Neural crest cell (in vitro differentiated cells): ENCODE measurements around the gene TRPM2. TPM values are rescaled to one million over a fixed set of nuclear protein-coding genes. Genes with fewer than 3 reads are reported as not detected.
A peak's percentile ranks its signal among the peaks of the same experiment; 100 is the strongest.
"Not testable (repeated sequence)": the region's sequence is repeated elsewhere in the genome, so short reads cannot be mapped to it uniquely, and the experiment has no call there.

ENCODE experiments used
- DNase-seq: peaks from one replicate; pipeline ENCODE4 v3.0.0; 2021; ENCODE audit warnings: low read depth, mixed read lengths, low spot score
- H3K27ac Mint-ChIP-seq: one replicate; pipeline ENCODE4 v1.8.0; 2021; ENCODE audit warnings: mild to moderate bottlenecking, mixed read lengths; ENCODE audit not compliant: unreplicated experiment
- H3K27me3 Mint-ChIP-seq: 2 replicates; pipeline ENCODE4 v1.8.0; 2021; ENCODE audit warnings: low read depth, mild to moderate bottlenecking, mixed read lengths
- H3K36me3 Mint-ChIP-seq: 2 replicates; pipeline ENCODE4 v1.8.0; 2021; ENCODE audit warnings: low read depth, mild to moderate bottlenecking, mixed read lengths
- H3K4me1 Mint-ChIP-seq: 2 replicates; pipeline ENCODE4 v1.8.0; 2021; ENCODE audit warnings: mixed read lengths
- H3K4me3 Mint-ChIP-seq: one replicate; pipeline ENCODE4 v1.8.0; 2021; ENCODE audit warnings: mild to moderate bottlenecking, mixed read lengths
- H3K9me3 Mint-ChIP-seq: 2 replicates; pipeline ENCODE4 v1.8.0; 2021; ENCODE audit warnings: mixed read lengths
- total RNA-seq: library from RNA; stranded (reverse); gene quantifications from 2 replicates; pipeline ENCODE4 v1.2.1, GENCODE V29; 2021
- TF ChIP-seq, protein P1 (sequence below): fragments of 200-600 bp; sonication (generic); conservative IDR thresholded peaks from 2 replicates; pipeline ENCODE4 v1.5.0; 2021; ENCODE audit warnings: antibody characterized with exemption, mild to moderate bottlenecking

TRPM2 gene
- total RNA-seq, 1 donor from 2014 or later = not detected

DNA sequence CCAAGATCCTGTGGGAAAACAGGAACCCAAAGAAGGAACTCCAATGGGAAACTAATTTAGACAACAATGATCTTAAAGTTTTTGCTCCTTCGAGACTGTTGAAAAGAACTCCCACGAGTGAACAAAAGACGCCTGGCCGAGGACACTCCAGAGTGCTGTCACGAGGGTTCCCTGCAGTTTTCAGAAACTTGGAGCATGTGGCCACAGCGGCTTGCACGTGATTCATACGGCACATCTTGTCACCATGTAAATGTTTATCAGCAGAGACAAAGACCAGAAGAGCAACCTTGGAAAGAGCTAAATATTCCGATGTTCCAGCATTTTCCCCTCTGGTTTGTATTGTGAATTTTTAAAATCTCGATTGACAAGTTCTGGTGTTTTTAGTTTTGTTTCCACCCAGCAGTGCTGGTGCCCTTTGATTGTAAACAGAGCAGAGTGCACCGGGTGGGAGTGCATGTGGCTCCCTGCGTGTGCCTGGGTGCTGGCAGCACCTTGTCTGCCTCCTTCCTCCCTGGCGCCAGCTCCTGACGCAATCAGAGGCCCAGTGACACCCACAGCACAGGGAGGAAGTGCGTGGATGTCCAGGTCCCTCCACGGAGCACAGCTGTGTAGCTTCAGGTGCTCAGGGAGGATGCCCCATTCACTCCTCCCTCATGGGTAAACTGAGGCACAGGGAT, 124.8 kb downstream of the TRPM2 start:
- H3K27me3 Mint-ChIP-seq = no peaks in the 10 kb centered on the region

GRCh38 chr21:44478801-44479167, 125.4 kb downstream of the TRPM2 start:
- H3K4me1 Mint-ChIP-seq = no peaks in the 10 kb centered on the region
- H3K36me3 Mint-ChIP-seq = no peaks in the 10 kb centered on the region
- no peak for DNase-seq
- H3K27me3 Mint-ChIP-seq = no peaks in the 10 kb centered on the region
- H3K9me3 Mint-ChIP-seq = no peaks in the 10 kb centered on the region
- peak overlapping the region; percentile 59 for H3K27ac Mint-ChIP-seq
- no peak overlapping the region for H3K4me3 Mint-ChIP-seq
- TF ChIP-seq, protein P1, sequence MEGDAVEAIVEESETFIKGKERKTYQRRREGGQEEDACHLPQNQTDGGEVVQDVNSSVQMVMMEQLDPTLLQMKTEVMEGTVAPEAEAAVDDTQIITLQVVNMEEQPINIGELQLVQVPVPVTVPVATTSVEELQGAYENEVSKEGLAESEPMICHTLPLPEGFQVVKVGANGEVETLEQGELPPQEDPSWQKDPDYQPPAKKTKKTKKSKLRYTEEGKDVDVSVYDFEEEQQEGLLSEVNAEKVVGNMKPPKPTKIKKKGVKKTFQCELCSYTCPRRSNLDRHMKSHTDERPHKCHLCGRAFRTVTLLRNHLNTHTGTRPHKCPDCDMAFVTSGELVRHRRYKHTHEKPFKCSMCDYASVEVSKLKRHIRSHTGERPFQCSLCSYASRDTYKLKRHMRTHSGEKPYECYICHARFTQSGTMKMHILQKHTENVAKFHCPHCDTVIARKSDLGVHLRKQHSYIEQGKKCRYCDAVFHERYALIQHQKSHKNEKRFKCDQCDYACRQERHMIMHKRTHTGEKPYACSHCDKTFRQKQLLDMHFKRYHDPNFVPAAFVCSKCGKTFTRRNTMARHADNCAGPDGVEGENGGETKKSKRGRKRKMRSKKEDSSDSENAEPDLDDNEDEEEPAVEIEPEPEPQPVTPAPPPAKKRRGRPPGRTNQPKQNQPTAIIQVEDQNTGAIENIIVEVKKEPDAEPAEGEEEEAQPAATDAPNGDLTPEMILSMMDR = no peak

More for the DNA sequence above, 124.8 kb downstream of the TRPM2 start:
- Mint-ChIP-seq H3K27ac (no peak overlapping the region), H3K4me3 (no peak overlapping the region), H3K36me3 (no peaks in the 10 kb centered on the region), H3K4me1 (no peaks in the 10 kb centered on the region), H3K9me3 (no peaks in the 10 kb centered on the region)
- no peak for DNase-seq
- TF ChIP-seq, protein P1 = no peak

DNA sequence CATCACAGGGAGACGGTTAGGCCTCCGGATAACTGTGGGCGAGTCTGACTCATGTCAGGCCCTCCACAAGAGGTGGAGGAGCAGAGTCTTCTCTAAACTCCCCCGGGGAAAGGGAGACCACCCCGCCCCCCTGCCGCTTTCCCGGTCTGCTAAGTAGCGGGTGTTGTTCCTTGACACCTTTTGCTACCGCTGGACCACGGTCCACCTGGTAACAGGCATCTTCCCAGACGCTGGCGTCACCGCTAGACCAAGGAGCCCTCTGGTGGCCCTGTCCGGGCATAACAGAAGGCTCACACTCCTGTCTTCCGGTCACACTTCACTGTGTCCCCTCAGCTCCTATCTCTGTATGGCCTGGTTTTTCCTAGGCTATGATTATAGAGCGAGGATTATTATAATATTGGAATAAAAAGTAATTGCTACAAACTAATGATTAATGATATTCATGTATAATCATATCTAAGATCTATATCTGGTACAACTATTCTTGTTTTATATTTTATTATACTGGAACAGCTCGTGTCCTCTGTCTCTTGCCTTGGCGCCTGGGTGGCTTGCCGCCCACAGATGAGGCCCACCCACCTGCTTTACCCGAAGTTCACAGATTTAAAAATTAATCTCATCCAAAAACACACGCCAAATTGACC, 126.3 kb downstream of the TRPM2 start:
- H3K4me1 Mint-ChIP-seq, H3K4me3 Mint-ChIP-seq, H3K27ac Mint-ChIP-seq, H3K9me3 Mint-ChIP-seq, H3K36me3 Mint-ChIP-seq, H3K27me3 Mint-ChIP-seq: not testable (repeated sequence)
- DNase-seq = peak; percentile 44
- TF ChIP-seq, protein P1 = peak; percentile 74

GRCh38 chr21:44480200-44481053, 127.0 kb downstream of the TRPM2 start:
- Mint-ChIP-seq H3K4me3 (no peak overlapping the region), H3K36me3 (no peaks in the 10 kb centered on the region), H3K27me3 (no peaks in the 10 kb centered on the region), H3K4me1 (peaks cover 10% of the 10 kb centered on the region), H3K27ac (no peak overlapping the region), H3K9me3 (no peaks in the 10 kb centered on the region)
- DNase-seq = no peak
- TF ChIP-seq, protein P1 = no peak

DNA sequence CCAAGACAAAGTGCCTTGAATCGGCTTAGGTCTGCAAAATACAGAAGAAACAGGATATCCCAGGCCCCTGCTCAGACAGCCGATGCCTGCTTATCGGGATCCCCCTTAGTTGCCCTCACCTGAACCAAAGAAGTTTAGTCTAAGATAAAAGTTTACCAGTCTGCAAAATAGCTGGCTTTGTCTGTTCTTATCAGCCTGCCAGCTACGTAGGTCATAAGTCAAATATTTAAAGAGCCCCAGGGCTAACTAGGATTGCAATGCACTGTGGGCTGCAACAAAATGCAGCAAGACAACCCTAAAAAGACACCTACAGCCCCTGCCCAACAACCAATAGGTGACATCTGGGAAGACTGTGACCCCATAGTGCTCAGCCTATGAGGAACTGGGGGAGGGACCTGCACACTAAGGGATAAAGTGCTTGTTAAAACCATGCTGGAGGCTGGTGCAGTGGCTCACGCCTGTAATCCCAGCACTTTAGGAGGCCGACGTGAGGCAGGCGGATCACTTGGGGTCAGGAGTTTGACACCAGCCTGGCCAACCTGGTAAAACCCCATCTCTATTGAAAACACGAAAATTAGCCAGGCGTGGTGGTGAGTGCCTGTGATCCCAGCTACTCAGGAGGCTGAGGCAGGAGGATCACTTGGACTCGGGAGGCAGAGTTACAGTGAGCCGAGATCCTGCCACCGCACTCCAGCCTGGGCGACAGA, 129.3 kb downstream of the TRPM2 start:
- Mint-ChIP-seq H3K36me3 (peaks cover under 1% of the 10 kb centered on the region), H3K27me3 (no peaks in the 10 kb centered on the region), H3K9me3 (no peaks in the 10 kb centered on the region), H3K4me1 (peaks cover 11% of the 10 kb centered on the region), H3K27ac (no peak overlapping the region), H3K4me3 (peak overlapping the region; percentile 49)
- no peak for DNase-seq
- TF ChIP-seq, protein P1 = no peak
